Activated naive CD4-positive, alpha-beta T cell treated with Interleukin-2 at 50 U/mL for 16 hours (primary cell): ENCODE measurements around the gene PTCHD1.

Source experiments
- DNase-seq: peaks from one replicate; pipeline ENCODE4 v3.0.0-alpha.2; 2020

Gene PTCHD1

DNA sequence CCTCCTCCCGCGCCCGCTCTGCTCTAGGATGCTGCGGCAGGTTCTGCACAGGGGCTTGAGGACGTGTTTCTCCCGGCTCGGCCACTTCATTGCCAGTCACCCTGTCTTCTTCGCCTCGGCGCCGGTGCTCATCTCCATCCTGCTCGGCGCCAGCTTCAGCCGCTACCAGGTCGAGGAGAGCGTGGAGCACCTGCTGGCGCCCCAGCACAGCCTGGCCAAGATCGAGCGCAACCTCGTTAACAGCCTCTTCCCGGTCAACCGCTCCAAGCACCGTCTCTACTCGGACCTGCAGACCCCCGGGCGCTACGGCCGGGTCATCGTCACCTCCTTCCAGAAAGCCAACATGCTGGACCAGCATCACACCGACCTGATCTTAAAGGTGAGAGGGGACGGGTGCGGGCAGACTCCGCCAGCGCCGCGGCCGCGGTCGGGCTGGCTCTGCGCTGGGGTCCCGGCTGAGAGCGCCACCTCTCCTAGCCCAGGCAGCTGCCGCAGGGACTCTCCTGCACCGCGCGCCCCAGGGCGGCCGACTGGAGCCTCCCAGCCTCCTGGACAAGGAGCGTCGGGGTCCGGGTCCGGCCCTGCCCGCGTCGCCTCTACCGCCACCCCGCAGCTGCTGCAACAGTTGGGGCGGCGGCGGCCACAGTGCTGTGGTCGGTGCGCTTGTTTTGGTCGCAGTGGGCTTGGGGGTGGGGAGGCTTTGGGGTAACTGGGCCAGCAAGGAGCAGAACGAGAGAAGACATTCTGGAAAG is at the start of gene PTCHD1:
Gene PTCHD1 (plus strand): TSS at position 2 of the 752 bp plus-strand sequence. CDS start 27 bp downstream, at position 29.
- no peak for DNase-seq

GRCh38 chrX:23286731-23287130 is 47.9 kb upstream of the PTCHD1 start:
- no peak for DNase-seq

DNA sequence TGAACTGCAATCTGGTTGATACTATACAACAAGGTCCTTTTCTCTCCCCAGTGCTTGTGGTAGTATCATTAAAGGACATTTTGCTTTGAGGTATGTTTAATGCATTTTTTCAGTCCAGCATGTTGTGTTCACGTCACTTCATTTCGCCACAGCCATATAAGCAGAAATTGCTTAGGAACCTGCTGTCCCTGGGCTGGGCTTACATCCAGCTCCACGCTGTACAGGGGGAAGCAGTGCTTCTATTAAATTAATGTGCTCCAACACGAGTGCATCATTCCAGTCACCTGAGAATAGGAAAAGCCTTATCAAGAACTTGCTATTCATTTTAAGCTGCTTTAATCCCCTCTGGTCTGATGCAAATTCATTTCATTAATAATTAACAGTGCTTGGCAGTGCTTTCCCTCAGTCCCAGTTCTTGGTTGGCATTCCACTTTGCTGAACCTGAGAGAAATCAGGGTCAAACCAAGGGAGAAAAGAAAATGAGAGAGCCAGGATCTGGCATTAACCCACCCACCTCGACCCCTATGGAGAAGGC is 47.4 kb upstream of the PTCHD1 start:
- DNase-seq: no peak

GRCh38 chrX:23292354-23292987 is 42.2 kb upstream of the PTCHD1 start:
- DNase-seq: no peak

DNA sequence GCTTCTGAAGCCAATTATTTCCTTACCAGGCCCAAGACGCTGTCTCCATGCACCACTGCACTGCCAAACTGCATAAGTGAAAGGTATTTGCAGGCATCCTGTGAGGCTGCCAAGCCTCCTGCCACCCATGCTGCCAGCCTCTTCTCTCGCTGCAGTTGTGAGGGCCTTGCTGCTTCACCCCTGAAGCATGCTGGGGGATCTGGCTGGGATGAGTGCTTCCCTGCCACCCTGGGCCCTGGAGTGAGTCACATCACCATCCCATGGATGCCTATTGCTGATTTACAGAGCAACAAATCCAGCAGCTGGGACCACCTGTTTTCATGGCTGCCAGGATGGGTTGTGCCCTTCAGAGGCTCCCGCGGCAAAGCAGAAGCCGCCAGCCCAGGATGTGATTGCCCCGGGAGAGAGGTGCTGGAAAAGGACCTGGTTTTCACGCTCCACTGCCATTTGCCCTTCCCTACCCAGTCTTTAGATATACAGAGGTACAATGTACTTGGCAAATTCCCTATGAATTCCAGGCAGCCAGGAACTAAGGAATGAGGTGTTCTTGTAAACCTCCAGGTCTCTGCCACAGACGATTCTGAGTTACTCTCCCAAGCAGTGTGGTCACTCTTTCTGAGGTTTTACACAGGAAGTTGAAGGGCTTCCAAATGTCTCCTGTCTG is 41.5 kb upstream of the PTCHD1 start:
- no peak for DNase-seq

DNA sequence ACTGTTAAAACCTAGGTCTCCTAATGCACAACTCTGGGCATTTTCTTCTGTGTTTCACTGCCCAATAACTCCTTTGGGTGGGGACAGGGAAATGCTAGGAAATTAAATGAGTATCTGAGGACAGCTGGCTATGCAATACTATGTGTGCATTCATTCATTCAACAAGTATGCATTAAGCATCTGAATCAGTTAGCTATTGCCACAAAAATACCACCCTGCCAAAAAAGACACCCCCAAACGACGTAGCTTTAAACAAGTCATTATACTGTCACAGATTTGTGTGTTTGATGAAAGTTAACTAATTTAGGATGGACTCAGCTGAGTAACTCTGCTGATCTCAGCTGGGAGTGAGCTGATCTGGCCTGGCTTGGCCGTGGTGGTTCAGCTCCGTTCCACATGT is 29.8 kb upstream of the PTCHD1 start:
- no peak for DNase-seq

DNA sequence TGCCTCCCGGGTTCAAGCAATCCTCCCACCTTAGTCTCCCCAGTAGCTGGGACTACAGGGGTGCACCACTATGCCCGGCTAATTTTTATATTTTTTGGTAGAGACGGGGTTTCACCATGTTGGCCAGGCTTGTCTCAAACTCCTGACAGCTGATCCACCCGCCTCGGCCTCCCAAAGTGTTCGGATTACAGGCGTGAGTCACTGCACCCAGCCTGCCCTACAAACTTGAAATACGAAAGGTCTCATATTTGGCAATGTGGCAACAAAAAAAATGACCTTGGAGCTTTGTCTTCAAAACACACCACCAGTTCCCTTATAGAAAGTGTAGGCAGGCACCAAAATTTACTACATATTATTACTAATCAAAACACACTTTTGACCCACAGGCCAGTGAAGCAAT is 22.9 kb upstream of the PTCHD1 start:
- DNase-seq: no peak

DNA sequence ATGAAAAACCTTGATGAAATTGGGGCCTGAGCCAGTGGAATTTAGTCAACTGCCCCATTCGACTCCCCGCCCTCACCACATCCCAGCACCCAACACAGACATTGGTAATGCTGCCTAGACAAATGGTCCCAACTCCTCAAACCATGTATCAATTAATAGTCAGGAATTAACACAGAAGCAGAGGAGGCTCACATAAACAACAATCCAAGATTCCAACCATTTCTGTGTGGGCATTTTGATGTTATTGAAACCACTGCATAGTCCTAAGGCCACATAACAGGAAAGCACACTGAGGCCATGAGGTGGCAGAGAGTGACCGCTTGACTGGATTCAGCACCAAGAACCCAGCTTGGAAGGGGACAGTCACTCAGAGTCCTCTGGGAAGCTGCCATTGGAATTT is 22.5 kb upstream of the PTCHD1 start:
- DNase-seq: no peak

- peak; percentile 4 for DNase-seq
Observed at GRCh38 chrX:23317799-23318724, 16.6 kb upstream of the PTCHD1 start.

DNA sequence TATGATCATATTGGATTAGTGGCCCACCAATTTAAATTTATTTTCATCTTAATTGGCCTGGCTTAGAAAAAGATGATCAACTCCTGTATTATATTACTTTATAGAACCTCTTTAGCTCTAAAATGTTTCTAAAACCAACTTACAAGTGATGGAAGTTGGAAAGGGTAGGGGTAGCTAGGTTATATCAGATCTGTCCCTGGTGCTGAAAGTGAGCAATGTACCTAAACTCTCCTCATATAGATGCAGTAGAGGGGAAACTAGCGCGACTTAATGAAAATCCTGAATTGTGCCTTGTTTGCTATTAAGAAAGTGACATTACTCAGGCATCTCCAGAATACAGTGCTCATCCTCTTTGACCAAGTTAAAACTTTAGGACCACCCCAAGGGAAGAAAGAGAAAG is 7.5 kb upstream of the PTCHD1 start:
- DNase-seq: no peak

DNA sequence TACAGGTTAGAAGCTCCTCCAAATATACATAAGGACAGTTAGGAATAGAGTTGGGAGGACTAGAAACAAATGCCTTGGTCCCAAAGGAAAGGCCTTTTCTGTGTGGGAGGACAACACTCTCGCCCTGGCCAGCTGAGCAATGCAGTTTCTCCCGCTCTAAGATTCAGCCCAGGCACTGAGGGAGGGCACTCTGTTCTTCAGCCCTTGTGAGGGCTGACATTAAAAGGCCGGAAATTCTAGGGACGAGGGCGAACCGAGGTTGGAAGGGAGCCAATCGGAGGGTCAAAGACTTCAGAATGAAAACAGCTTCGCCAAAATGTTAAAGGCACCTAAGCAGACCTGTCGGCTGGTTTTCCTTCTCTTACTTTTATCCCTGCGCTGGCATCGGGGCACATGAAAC is 2.9 kb upstream of the PTCHD1 start:
- no peak for DNase-seq

- no peak for DNase-seq
Observed at GRCh38 chrX:23332101-23332887, 2.4 kb upstream of the PTCHD1 start.

GRCh38 chrX:23332888-23333821 is 1.5 kb upstream of the PTCHD1 start:
- no peak for DNase-seq

- no peak for DNase-seq
Observed at GRCh38 chrX:23333842-23334520, 668 bp upstream of the PTCHD1 start.

GRCh38 chrX:23334521-23334847 is 165 bp upstream of the PTCHD1 start:
- DNase-seq: no peak

DNA sequence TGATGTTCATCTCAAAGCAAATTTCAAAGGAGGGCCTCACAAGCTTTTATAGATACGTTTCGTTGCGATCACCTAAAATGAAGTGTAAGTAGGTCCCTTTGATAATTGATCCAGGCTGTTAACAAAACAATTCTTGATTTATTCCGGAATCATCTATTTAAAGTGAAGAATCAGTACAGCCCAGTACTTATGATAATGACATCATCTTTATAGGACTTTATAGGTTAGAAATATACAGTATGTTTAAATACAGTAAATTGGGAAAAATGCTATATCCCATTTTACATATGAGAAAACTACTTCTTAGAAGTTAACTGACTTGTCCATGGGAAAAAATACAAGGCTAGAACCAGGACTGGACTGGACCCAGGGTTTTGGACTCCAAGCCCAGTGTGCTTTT is 3.7 kb downstream of the PTCHD1 start:
- DNase-seq: no peak

DNA sequence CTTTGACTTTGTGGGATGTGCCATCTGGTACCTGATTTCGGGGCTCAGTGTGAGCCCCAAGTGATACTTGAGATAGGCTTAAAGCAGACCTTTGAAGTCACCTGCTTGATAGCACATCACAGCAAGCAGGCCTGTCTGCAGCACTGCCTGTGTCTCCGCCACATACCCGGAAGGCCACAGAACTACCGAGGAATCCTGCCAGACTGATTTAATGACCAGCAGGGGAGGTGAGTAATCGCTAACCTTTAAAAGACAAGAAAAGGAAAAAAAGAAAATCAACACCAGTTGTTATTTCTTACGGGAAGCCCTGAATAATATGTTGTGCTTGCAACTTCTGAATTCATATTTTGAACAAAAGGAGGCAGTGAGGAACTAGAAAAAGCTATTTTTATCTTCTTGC is 6.8 kb downstream of the PTCHD1 start:
- no peak for DNase-seq

GRCh38 chrX:23344238-23344903 is 9.7 kb downstream of the PTCHD1 start:
- DNase-seq: no peak

DNA sequence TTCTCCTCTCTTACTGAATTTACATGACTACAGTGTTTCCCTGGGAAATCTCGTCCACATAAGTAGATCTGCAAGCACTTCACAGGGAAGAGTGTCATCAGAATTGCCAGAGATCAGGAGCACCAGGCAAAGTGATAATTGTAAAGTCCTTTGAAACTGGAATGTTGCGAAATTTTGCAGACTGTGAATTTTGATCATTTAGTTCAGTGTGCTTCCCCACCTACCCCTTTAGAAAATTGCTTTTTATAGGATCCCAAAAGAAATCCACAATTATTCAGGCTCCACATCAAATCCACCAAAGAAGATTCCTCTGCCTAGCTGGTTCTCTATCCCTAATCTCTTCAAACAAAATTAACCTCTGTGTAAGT is 10.2 kb downstream of the PTCHD1 start:
- DNase-seq: no peak

GRCh38 chrX:23356189-23356588 is 21.5 kb downstream of the PTCHD1 start:
- DNase-seq: no peak
